Activated naive CD4-positive, alpha-beta T cell treated with anti-CD3 and anti-CD28 coated beads, Interleukin-2, amount 50 U/mL, for 72 hours (primary cell): Measurements from ENCODE around the gene PTPRB. TPM values are rescaled to one million over a fixed set of nuclear protein-coding genes. Genes with fewer than 3 reads are reported as not detected.

Source experiments
- ATAC-seq, 2 donors: fragments of 150-1000 bp; cut with Tn5 transposase; 2 replicates each; pipeline ENCODE4 v1.10.0; 2021; ENCODE audit warnings: mild to moderate bottlenecking in 2 of 2, moderate library complexity in 2 of 2
- DNase-seq, 2 donors: peaks; one replicate each; pipeline ENCODE4 v3.0.0; 2021 to 2022; ENCODE audit warnings: low spot score in 2 of 2
- H3K27ac Mint-ChIP-seq, 2 donors: one replicate each; pipeline ENCODE4 v1.8.0; 2022; ENCODE audit warnings: mild to moderate bottlenecking in 2 of 2, mixed read lengths in 2 of 2
- H3K36me3 Mint-ChIP-seq, 2 donors: one replicate each; pipeline ENCODE4 v1.8.0; 2022; ENCODE audit warnings: mixed read lengths in 2 of 2
- H3K9me3 Mint-ChIP-seq, 2 donors: one replicate each; pipeline ENCODE4 v1.8.0; 2022; ENCODE audit warnings: mixed read lengths in 2 of 2
- total RNA-seq, 2 donors: library from RNA; stranded (reverse); gene quantifications; one replicate each; pipeline ENCODE4 v1.2.3, GENCODE V29; 2022

Gene PTPRB
- total RNA-seq, 2 donors from 2014 or later: not detected

DNA sequence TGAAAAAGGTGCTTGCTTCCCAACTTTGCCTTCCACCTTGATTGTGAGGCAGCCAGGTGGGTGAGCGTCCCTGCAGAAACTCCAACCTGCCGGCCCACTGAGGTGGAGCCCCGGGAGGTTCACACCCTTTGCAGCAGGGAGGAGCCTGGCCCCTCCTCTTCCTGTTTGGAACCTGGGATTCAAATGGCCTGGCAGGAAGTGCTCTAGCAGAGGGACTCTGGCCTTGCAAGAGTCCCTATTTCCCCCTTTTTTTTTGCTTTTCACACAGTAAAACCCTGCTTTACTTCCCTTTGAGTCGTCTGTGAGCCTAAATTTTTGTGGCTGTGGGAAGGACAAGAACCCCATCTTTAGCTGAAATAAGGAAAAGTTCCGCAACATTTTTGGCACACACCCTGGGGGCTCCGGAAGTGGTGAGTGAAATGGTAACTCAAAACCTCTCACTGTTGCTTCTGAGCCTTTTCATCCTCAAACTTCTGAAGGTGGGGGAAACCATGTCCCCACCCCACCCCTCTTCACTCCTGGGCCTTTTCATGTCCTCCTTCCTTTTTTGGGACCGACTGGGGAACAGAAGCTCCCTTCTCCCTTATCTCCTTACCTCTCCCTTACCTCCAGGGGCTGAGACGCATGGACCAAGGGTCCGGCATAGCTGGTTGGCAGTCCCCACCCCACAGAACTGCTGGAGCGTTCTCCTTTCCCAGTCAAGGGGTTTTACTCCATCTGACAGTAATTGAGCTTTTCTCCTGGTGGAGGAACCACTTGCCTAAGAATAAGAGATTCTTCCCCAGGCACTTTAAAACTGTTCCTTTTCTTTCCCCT, 169.1 kb downstream of the PTPRB start:
- ATAC-seq (no peak), DNase-seq (no peak)
- H3K27ac Mint-ChIP-seq: no peak overlapping the region

DNA sequence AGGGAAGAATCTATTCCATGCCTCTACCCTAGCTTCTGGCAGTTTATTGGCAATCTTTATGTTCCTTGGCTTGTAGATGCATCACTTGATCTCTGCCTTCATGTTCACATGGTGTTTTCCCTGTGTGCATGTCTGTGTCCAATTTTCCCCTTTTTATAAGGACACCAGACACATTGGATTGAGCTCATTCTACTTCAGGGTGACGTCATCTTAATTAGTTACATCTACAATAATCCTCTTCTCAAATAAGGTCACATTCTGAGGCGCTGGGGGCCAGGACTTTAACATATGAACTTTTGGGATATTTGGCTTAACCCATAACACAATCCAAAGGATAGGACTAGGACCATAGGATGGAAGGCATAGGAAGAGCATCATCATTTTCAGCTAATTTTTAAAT, 169.8 kb downstream of the PTPRB start:
- Mint-ChIP-seq H3K9me3 (peaks cover 0 to 14% of the 10 kb centered on the region in 2 donors), H3K27ac (no peak overlapping the region), H3K36me3 (peaks cover 0 to 16% of the 10 kb centered on the region in 2 donors)
- DNase-seq: no peak
- no peak for ATAC-seq

More for the DNA sequence above, 169.1 kb downstream of the PTPRB start:
- Mint-ChIP-seq H3K36me3 (peaks cover 0 to 16% of the 10 kb centered on the region in 2 donors), H3K9me3 (peaks cover 0 to 14% of the 10 kb centered on the region in 2 donors)

DNA sequence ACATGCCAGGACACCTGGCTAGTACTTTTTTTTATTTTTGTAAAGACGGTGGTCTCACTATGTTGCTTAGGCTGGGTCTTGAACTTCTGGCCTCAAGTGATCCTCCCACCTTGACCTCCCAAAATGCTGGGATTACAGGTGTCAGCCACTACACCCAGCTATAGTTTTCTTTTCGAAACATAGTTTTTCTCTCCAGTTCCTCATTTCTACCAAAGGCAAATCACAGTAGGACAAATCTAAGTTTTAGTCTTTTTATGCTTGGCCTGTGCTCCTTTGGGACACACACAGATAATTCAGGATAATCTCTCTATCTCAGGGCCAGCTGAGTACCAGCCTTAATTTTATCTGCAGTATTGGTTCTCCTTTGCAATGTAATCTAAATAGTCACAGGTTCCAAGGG, 170.5 kb downstream of the PTPRB start:
- ATAC-seq (no peak), DNase-seq (no peak)
- H3K9me3 Mint-ChIP-seq: peaks cover 0 to 14% of the 10 kb centered on the region in 2 donors
- peaks cover 0 to 16% of the 10 kb centered on the region in 2 donors for H3K36me3 Mint-ChIP-seq
- no peak overlapping the region for H3K27ac Mint-ChIP-seq
